ENCODE results near the gene COG1. TPM values are rescaled to one million over a fixed set of nuclear protein-coding genes. Genes with fewer than 3 reads are reported as not detected.
A peak's percentile ranks its signal among the peaks of the same experiment; 100 is the strongest.

COG1 gene
- total RNA-seq, 6 experiments from 2014 or later = 10.5 to 24.7 (median 16.9) TPM

DNA sequence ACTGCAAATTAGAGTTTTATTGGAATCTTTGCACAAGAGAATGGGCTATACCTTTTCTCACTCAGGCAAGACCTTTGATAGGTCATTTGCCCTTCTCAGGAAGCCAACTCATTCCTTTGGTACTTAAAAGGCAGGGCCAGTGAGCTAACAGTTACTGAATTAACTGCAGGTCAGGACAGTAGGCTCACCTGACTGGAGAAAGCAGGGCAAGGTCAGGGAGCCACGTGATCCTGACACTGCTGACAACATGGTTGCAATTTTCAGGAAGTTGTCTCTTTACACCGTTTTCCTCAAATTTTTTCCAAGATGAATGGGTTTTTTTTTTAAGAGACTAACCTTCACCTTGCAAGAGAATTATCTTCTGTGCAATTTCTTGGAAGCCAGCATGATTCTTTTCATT lies 47.7 kb downstream of the COG1 start:
- no peak for TF ChIP-seq POLR2A (IDR thresholded peaks at IDR 0.05)
- TF ChIP-seq, protein P1, sequence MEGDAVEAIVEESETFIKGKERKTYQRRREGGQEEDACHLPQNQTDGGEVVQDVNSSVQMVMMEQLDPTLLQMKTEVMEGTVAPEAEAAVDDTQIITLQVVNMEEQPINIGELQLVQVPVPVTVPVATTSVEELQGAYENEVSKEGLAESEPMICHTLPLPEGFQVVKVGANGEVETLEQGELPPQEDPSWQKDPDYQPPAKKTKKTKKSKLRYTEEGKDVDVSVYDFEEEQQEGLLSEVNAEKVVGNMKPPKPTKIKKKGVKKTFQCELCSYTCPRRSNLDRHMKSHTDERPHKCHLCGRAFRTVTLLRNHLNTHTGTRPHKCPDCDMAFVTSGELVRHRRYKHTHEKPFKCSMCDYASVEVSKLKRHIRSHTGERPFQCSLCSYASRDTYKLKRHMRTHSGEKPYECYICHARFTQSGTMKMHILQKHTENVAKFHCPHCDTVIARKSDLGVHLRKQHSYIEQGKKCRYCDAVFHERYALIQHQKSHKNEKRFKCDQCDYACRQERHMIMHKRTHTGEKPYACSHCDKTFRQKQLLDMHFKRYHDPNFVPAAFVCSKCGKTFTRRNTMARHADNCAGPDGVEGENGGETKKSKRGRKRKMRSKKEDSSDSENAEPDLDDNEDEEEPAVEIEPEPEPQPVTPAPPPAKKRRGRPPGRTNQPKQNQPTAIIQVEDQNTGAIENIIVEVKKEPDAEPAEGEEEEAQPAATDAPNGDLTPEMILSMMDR (IDR thresholded peaks at IDR 0.05) = no peak
- intact Hi-C loops (cut with DNase I) = no loop called here
- ATAC-seq (no peak), DNase-seq (no peak)
- H3K4me3 ChIP-seq = no peak overlapping the region
- peaks cover 0 to 2% (median 0%) of the 10 kb centered on the region in 4 donors for H3K4me1 ChIP-seq
- no peaks in the 10 kb centered on the region for H3K27me3 ChIP-seq
- H3K36me3 ChIP-seq = peaks cover 0 to 18% (median 12%) of the 10 kb centered on the region in 4 donors
- no peaks in the 10 kb centered on the region for H3K9me3 ChIP-seq
- WGBS (ENCODE audit: insufficient coverage, low coverage, low lambda C conversion rate, missing lambda C conversion rate) = 54% methylated on average over 2 of the region's 2 CpGs
- no peak overlapping the region for H3K27ac ChIP-seq

DNA sequence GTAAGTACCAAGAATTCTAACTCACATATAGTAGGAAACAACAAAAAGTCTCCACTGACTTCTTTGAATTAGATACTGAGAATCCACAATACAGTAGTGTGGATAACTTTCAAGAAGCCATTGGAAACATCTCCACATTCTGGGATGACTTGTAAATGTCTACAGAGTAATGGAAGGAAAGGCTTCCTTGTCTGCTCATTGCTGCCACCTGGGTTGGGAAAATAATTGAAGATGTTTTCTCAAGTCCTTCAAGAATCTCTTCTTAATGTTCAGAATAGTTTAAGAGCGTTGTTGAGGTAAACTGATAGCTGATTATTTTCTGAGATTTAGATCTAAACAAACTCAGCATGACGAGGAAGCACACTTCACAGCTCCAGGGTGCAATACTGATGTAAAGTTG lies 54.9 kb downstream of the COG1 start:
- DNase-seq (no peak), ATAC-seq (no peak)
- no peak overlapping the region for H3K4me3 ChIP-seq
- no peak overlapping the region for H3K27ac ChIP-seq
- H3K27me3 ChIP-seq = no peaks in the 10 kb centered on the region
- WGBS (ENCODE audit: insufficient coverage, low coverage, low lambda C conversion rate, missing lambda C conversion rate) = 76% methylated on average over 2 of the region's 2 CpGs
- TF ChIP-seq, protein P1 (IDR thresholded peaks at IDR 0.05) = peak in 2 of 4 donors; percentile 14 to 22
- TF ChIP-seq POLR2A (IDR thresholded peaks at IDR 0.05) = no peak
- no peaks in the 10 kb centered on the region for H3K4me1 ChIP-seq
- intact Hi-C loops (cut with DNase I) = no loop called here
- no peaks in the 10 kb centered on the region for H3K9me3 ChIP-seq
- H3K36me3 ChIP-seq = peaks cover 0 to 19% (median 8%) of the 10 kb centered on the region in 4 donors

DNA sequence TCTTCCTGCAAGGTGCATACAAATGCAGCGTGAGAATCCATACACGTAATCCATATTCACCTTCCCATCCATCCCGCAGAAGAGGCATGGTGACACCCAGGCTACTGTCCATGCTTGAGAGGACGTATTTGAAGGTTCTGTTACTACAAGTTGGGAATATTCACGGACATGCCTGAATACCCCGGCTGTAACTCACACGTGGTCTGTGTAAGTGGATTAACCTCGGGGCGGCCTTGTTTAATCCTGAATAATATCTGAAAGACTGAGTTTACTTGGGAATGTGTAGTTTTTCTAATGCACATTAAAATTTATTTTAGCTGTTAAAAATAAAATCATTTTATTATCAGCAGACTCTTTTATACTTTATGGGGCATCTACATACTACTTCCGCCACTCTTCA lies 55.7 kb downstream of the COG1 start:
- intact Hi-C loops (cut with DNase I) = no loop called here
- no peak for TF ChIP-seq POLR2A (IDR thresholded peaks at IDR 0.05)
- TF ChIP-seq, protein P1 (IDR thresholded peaks at IDR 0.05) = no peak
- Histone ChIP-seq H3K9me3 (no peaks in the 10 kb centered on the region), H3K27me3 (no peaks in the 10 kb centered on the region), H3K27ac (no peak overlapping the region), H3K36me3 (peaks cover 0 to 18% (median 7%) of the 10 kb centered on the region in 4 donors), H3K4me3 (no peak overlapping the region), H3K4me1 (no peaks in the 10 kb centered on the region)
- DNase-seq (no peak), ATAC-seq (no peak)
- WGBS (ENCODE audit: insufficient coverage, low coverage, low lambda C conversion rate, missing lambda C conversion rate) = 88% methylated on average over 9 of the region's 10 CpGs

DNA sequence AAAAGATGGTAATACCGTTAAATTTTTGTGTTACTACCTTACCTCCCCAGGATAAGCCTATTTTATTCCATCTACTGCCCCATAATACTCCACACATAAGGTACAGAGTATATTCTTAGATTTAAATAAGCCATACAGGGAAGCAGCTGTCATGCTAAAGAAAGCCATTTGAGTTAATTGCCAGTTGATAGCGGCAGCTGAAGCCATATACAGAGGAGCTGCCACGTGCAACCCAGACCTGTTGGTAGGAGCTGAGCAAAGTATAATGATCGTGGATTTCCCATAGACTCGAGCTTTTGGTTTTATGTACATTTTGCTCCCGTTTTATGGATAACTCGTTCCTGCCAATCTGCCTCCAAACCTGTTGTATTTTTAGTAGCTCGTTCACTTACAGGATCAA lies 56.8 kb downstream of the COG1 start:
- Histone ChIP-seq H3K27ac (no peak overlapping the region), H3K4me1 (no peaks in the 10 kb centered on the region), H3K4me3 (no peak overlapping the region), H3K36me3 (peaks cover 0 to 8% (median 5%) of the 10 kb centered on the region in 4 donors), H3K9me3 (no peaks in the 10 kb centered on the region), H3K27me3 (no peaks in the 10 kb centered on the region)
- intact Hi-C loops (cut with DNase I) = no loop called here
- DNase-seq (no peak), ATAC-seq (no peak)
- no peak for TF ChIP-seq POLR2A (IDR thresholded peaks at IDR 0.05)
- TF ChIP-seq, protein P1 (IDR thresholded peaks at IDR 0.05) = no peak
- WGBS (ENCODE audit: insufficient coverage, low coverage, low lambda C conversion rate, missing lambda C conversion rate) = 83% methylated on average over 8 of the region's 8 CpGs
